AG09319 (cell line): ENCODE data around the gene ATP8B2.
"Not testable (repeated sequence)": the region's sequence is repeated elsewhere in the genome, so short reads cannot be mapped to it uniquely, and the experiment has no call there.

Experiments used
- DNase-seq: peaks from one replicate; pipeline ENCODE4 v3.0.0-alpha.2; 2010; ENCODE audit warnings: low read depth; ENCODE audit errors: extremely low read depth
- TF ChIP-seq, protein P1 (sequence below): IDR thresholded peaks from 2 replicates; pipeline ENCODE4 v1.5.1; 2011; ENCODE audit warnings: low read depth, mild to moderate bottlenecking, inconsistent platforms, low read length, moderate library complexity

Gene ATP8B2

GRCh38 chr1:154335025-154335714 is 9.8 kb downstream of the ATP8B2 start:
- DNase-seq: peak; percentile 70
- TF ChIP-seq, protein P1, sequence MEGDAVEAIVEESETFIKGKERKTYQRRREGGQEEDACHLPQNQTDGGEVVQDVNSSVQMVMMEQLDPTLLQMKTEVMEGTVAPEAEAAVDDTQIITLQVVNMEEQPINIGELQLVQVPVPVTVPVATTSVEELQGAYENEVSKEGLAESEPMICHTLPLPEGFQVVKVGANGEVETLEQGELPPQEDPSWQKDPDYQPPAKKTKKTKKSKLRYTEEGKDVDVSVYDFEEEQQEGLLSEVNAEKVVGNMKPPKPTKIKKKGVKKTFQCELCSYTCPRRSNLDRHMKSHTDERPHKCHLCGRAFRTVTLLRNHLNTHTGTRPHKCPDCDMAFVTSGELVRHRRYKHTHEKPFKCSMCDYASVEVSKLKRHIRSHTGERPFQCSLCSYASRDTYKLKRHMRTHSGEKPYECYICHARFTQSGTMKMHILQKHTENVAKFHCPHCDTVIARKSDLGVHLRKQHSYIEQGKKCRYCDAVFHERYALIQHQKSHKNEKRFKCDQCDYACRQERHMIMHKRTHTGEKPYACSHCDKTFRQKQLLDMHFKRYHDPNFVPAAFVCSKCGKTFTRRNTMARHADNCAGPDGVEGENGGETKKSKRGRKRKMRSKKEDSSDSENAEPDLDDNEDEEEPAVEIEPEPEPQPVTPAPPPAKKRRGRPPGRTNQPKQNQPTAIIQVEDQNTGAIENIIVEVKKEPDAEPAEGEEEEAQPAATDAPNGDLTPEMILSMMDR: peak; percentile 87

DNA sequence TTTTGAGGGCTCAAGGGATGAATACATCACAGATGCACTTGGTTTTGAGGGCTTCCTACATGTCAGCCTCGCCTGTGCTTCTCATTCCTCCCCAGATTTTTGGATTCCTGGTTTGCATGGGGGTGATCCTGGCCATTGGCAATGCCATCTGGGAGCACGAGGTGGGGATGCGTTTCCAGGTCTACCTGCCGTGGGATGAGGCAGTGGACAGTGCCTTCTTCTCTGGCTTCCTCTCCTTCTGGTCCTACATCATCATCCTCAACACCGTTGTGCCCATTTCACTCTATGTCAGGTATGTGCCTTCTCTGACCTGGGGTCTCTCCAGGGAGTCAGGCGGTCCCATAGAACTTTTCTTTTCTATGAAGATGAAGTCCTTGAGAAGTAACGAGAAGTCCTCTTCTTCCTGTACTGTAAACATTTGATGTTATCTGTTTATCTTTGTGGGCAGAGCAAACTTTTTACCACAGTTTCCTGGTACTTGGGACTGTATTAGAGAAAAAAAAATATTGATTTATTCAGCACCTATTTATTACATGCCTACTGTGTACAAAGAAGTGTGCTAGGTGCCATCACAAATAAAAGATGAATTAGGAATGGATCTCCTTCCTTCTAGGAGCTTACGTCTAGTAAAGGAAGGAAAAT is 12.0 kb downstream of the ATP8B2 start:
- TF ChIP-seq, protein P1: no peak
- no peak for DNase-seq

- no peak for DNase-seq
- TF ChIP-seq, protein P1: no peak
Observed at GRCh38 chr1:154338875-154339274, 13.6 kb downstream of the ATP8B2 start.

GRCh38 chr1:154341366-154341765 is 16.0 kb downstream of the ATP8B2 start:
- not testable (repeated sequence) for DNase-seq

DNA sequence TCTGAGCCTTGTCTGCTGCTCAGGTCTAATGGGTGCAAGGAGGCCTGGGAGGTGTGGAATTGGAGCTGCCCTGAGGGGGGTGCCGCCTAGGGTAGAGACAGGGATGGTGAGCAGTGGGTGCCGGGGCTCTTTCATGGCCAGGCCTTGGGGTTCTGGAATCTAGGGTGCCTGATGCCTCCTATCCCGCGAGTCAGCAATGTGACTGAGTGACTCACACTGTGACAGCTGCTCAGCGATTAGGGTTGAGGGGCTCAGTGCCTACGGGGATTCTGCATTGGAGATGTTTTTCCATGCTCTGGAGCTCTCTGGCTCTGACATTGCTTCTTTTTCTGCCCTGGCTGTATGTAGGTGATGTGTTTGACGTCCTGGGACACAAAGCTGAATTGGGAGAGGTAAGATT is 16.8 kb downstream of the ATP8B2 start:
- TF ChIP-seq, protein P1: no peak
- no peak for DNase-seq

GRCh38 chr1:154342836-154343472 is 17.6 kb downstream of the ATP8B2 start:
- TF ChIP-seq, protein P1: no peak
- no peak for DNase-seq

DNA sequence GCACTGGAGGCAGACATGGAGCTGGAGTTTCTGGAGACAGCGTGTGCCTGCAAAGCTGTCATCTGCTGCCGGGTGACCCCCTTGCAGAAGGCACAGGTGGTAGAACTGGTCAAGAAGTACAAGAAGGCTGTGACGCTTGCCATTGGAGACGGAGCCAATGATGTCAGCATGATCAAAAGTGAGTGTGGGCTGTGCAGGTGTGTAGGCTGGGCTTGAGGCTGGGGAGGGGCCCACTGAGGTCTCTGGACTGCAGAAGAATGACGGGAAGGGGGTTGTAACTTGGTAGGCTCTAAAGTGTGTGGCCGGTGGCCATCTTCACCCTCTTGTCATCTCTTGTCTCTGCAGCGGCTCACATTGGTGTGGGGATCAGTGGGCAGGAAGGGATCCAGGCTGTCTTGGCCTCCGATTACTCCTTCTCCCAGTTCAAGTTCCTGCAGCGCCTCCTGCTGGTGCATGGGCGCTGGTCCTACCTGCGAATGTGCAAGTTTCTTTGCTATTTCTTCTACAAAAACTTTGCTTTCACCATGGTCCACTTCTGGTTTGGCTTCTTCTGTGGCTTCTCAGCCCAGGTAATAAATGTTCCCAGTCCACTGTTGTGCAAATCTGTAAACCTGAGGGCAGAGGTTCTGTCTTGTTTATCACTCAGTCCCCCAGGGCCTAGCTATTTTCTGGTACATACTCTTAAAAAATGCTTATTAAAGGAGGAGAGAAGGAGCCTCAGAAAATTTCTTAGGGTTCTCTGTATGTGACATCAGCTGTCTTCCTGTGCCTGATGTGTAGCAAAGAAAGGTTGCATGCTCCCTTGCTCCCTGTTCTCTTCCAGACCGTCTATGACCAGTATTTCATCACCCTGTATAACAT is 19.9 kb downstream of the ATP8B2 start:
- DNase-seq: no peak
- TF ChIP-seq, protein P1: peak; percentile 69
